HL-60 (cell line): ENCODE measurements around the gene TAL2.

Experiments used
- DNase-seq, 2 experiments: peaks; one replicate each; pipeline ENCODE4 v3.0.0-alpha.2; 2010 to 2020; ENCODE audit warnings: low read depth in 1 of 2, low spot score in 1 of 2
- H3K27ac ChIP-seq: fragments of 250-450 bp; sonication (Bioruptor Pico); replicated peaks from 2 replicates; pipeline ENCODE4 v1.5.1; 2020; ENCODE audit warnings: mild to moderate bottlenecking, moderate library complexity
- H3K27me3 ChIP-seq: fragments of 250-450 bp; sonication (Bioruptor Pico); 2 replicates; pipeline ENCODE4 v1.5.1; 2021; ENCODE audit warnings: mild to moderate bottlenecking, moderate library complexity; ENCODE audit not compliant: insufficient read depth, poor library complexity, severe bottlenecking
- H3K4me3 ChIP-seq: replicated peaks from 2 replicates; pipeline ENCODE4 v1.5.1; 2011; ENCODE audit warnings: mild to moderate bottlenecking, control low read depth, low read length; ENCODE audit not compliant: insufficient read depth
- GABPA ChIP-seq: IDR thresholded peaks from 2 replicates; pipeline ENCODE4 v1.6.1; 2012; ENCODE audit warnings: low read depth
- POLR2AphosphoS5 ChIP-seq: IDR thresholded peaks from 2 replicates; pipeline ENCODE4 v1.6.1; 2012; ENCODE audit warnings: low read depth
- SPI1 ChIP-seq: IDR thresholded peaks from 2 replicates; pipeline ENCODE4 v1.6.1; 2012; ENCODE audit warnings: low read depth, mild to moderate bottlenecking, borderline replicate concordance
- TF ChIP-seq, protein P1 (sequence below): IDR thresholded peaks from one replicate; pipeline ENCODE4 v1.5.1; 2011; ENCODE audit warnings: low read length, control low read depth, inconsistent platforms; ENCODE audit not compliant: insufficient read depth
- TF ChIP-seq, protein P2 (sequence below): IDR thresholded peaks from 2 replicates; pipeline ENCODE4 v1.6.1; 2012; ENCODE audit warnings: low read depth; ENCODE audit not compliant: insufficient replicate concordance

TAL2 gene

GRCh38 chr9:105678163-105678562, 15.9 kb downstream of the TAL2 start:
- Histone ChIP-seq H3K27me3 (no peaks in the 10 kb centered on the region), H3K4me3 (no peak overlapping the region), H3K27ac (no peak overlapping the region)
- no peak for TF ChIP-seq POLR2AphosphoS5
- TF ChIP-seq, protein P1, sequence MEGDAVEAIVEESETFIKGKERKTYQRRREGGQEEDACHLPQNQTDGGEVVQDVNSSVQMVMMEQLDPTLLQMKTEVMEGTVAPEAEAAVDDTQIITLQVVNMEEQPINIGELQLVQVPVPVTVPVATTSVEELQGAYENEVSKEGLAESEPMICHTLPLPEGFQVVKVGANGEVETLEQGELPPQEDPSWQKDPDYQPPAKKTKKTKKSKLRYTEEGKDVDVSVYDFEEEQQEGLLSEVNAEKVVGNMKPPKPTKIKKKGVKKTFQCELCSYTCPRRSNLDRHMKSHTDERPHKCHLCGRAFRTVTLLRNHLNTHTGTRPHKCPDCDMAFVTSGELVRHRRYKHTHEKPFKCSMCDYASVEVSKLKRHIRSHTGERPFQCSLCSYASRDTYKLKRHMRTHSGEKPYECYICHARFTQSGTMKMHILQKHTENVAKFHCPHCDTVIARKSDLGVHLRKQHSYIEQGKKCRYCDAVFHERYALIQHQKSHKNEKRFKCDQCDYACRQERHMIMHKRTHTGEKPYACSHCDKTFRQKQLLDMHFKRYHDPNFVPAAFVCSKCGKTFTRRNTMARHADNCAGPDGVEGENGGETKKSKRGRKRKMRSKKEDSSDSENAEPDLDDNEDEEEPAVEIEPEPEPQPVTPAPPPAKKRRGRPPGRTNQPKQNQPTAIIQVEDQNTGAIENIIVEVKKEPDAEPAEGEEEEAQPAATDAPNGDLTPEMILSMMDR = no peak
- no peak for TF ChIP-seq GABPA
- TF ChIP-seq, protein P2, sequence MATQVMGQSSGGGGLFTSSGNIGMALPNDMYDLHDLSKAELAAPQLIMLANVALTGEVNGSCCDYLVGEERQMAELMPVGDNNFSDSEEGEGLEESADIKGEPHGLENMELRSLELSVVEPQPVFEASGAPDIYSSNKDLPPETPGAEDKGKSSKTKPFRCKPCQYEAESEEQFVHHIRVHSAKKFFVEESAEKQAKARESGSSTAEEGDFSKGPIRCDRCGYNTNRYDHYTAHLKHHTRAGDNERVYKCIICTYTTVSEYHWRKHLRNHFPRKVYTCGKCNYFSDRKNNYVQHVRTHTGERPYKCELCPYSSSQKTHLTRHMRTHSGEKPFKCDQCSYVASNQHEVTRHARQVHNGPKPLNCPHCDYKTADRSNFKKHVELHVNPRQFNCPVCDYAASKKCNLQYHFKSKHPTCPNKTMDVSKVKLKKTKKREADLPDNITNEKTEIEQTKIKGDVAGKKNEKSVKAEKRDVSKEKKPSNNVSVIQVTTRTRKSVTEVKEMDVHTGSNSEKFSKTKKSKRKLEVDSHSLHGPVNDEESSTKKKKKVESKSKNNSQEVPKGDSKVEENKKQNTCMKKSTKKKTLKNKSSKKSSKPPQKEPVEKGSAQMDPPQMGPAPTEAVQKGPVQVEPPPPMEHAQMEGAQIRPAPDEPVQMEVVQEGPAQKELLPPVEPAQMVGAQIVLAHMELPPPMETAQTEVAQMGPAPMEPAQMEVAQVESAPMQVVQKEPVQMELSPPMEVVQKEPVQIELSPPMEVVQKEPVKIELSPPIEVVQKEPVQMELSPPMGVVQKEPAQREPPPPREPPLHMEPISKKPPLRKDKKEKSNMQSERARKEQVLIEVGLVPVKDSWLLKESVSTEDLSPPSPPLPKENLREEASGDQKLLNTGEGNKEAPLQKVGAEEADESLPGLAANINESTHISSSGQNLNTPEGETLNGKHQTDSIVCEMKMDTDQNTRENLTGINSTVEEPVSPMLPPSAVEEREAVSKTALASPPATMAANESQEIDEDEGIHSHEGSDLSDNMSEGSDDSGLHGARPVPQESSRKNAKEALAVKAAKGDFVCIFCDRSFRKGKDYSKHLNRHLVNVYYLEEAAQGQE = no peak
- DNase-seq = no peak

DNA sequence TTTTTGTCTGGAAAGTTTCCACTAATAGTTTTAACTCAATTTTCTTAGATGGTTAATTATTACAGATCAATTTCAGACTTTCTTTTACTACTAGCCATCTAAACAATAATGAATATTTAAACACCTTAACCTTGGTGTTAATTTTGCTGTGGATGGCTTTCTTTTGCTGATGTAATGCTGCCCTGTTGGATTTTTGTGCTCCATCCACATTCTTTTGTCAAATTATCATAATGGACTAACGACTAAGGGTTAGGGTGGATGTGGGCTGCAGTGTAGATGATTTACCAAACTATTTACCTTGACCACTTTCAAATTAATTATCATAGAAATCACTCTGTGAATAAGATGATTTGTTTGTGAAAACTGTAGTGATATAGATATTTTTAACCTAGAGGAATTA, 16.5 kb downstream of the TAL2 start:
- Histone ChIP-seq H3K4me3 (no peak overlapping the region), H3K27me3 (no peaks in the 10 kb centered on the region), H3K27ac (no peak overlapping the region)
- no peak for DNase-seq
- TF ChIP-seq, protein P1 = no peak
- TF ChIP-seq SPI1 (no peak), POLR2AphosphoS5 (no peak), GABPA (no peak)
- TF ChIP-seq, protein P2 = no peak

- TF ChIP-seq, protein P2 = no peak
- TF ChIP-seq, protein P1 = no peak
- no peak for TF ChIP-seq POLR2AphosphoS5
- TF ChIP-seq GABPA = no peak
- no peak for TF ChIP-seq SPI1
- Histone ChIP-seq H3K27me3 (no peaks in the 10 kb centered on the region), H3K4me3 (no peak overlapping the region), H3K27ac (no peak overlapping the region)
- no peak for DNase-seq
These were observed 17.2 kb downstream of the TAL2 start for GRCh38 chr9:105679257-105680022.
